HepG2 (cell line): ENCODE data around the gene NSMF. TPM values are rescaled to one million over a fixed set of nuclear protein-coding genes. Genes with fewer than 3 reads are reported as not detected.
A peak's percentile ranks its signal among the peaks of the same experiment; 100 is the strongest.

ENCODE experiments used
- BHLHE40 ChIP-seq: IDR thresholded peaks from 2 replicates; pipeline ENCODE4 v1.6.1; 2011; ENCODE audit warnings: low read length, improper control_type of control experiment
- CREM ChIP-seq, 2 experiments: sonication (generic) in 1 of 2; formaldehyde crosslinking in 1 of 2; IDR thresholded peaks; 2 replicates each; pipeline versions ENCODE4 v1.4.0 to v1.6.1; 2016 to 2020; ENCODE audit warnings: antibody characterized with exemption in 1 of 2, mild to moderate bottlenecking in 1 of 2, missing genetic modification reagents in 1 of 2
- EP300 ChIP-seq, 3 experiments: sonication (generic) in 1 of 3; formaldehyde crosslinking in 1 of 3; IDR thresholded peaks; 2 replicates each; pipeline versions ENCODE4 v1.5.1 to v1.6.1; 2011 to 2020; ENCODE audit warnings: low read depth in 2 of 3, low read length in 2 of 3, borderline replicate concordance in 1 of 3, improper control_type of control experiment in 1 of 3, mild to moderate bottlenecking in 1 of 3, missing genetic modification reagents in 1 of 3, moderate library complexity in 1 of 3
- FOXK1 ChIP-seq: sonication (generic); formaldehyde crosslinking; IDR thresholded peaks from 2 replicates; pipeline ENCODE4 v1.4.0; 2020; ENCODE audit warnings: low read depth, missing genetic modification reagents, borderline replicate concordance
- KLF13 ChIP-seq: sonication (generic); formaldehyde crosslinking; IDR thresholded peaks from 2 replicates; pipeline ENCODE4 v1.4.0; 2020; ENCODE audit warnings: mild to moderate bottlenecking, missing genetic modification reagents
- MAFG ChIP-seq: sonication (generic); formaldehyde crosslinking; IDR thresholded peaks from 2 replicates; pipeline ENCODE4 v1.5.1; 2020; ENCODE audit warnings: mild to moderate bottlenecking, missing genetic modification reagents
- POLR2G ChIP-seq: fragments of 200-400 bp; formaldehyde crosslinking; IDR thresholded peaks from 2 replicates; pipeline ENCODE4 v1.6.1; 2018; ENCODE audit warnings: mild to moderate bottlenecking, low read depth, low read length, moderate library complexity
- PPARG ChIP-seq: conservative IDR thresholded peaks from 2 replicates; pipeline ENCODE4 v1.6.1; 2016; ENCODE audit warnings: missing biosample characterization, missing genetic modification reagents
- RARA ChIP-seq: IDR thresholded peaks from 2 replicates; pipeline ENCODE4 v1.6.1; 2016; ENCODE audit warnings: missing genetic modification reagents, missing compliant biosample characterization
- REXO4 ChIP-seq: sonication (generic); formaldehyde crosslinking; IDR thresholded peaks from 2 replicates; pipeline ENCODE4 v1.8.0; 2022; ENCODE audit warnings: missing genetic modification reagents, mild to moderate bottlenecking, borderline replicate concordance
- SIN3A ChIP-seq: IDR thresholded peaks from 2 replicates; pipeline ENCODE4 v1.6.1; 2011; ENCODE audit warnings: low read depth, mild to moderate bottlenecking, control low read depth, low read length, borderline replicate concordance
- SMAD1 ChIP-seq: sonication (generic); formaldehyde crosslinking; IDR thresholded peaks from 2 replicates; pipeline ENCODE4 v1.4.0; 2020; ENCODE audit warnings: missing genetic modification reagents, low read depth, mild to moderate bottlenecking, borderline replicate concordance
- TAF15 ChIP-seq: fragments of 200-400 bp; formaldehyde crosslinking; IDR thresholded peaks from one replicate; pipeline ENCODE4 v1.6.1; 2018; ENCODE audit warnings: mild to moderate bottlenecking, low read depth, low read length; ENCODE audit not compliant: poor library complexity, severe bottlenecking
- ZBTB33 ChIP-seq: sonication (generic); formaldehyde crosslinking; IDR thresholded peaks from 2 replicates; pipeline ENCODE4 v1.4.0; 2020; ENCODE audit warnings: missing genetic modification reagents
- ZFP1 ChIP-seq: IDR thresholded peaks from 2 replicates; pipeline ENCODE4 v1.6.1; 2016
- ZMYM3 ChIP-seq: sonication (generic); formaldehyde crosslinking; IDR thresholded peaks from 2 replicates; pipeline ENCODE4 v1.5.1; 2020; ENCODE audit warnings: mild to moderate bottlenecking, missing genetic modification reagents
- ZNF30 ChIP-seq: sonication (generic); formaldehyde crosslinking; IDR thresholded peaks from 2 replicates; pipeline ENCODE4 v1.5.0; 2020; ENCODE audit warnings: mild to moderate bottlenecking, missing genetic modification reagents
- ZNF326 ChIP-seq: sonication (generic); formaldehyde crosslinking; IDR thresholded peaks from 2 replicates; pipeline ENCODE4 v1.4.0; 2020; ENCODE audit warnings: missing genetic modification reagents, borderline replicate concordance
- ZNF501 ChIP-seq: sonication (generic); formaldehyde crosslinking; IDR thresholded peaks from 2 replicates; pipeline ENCODE4 v1.5.1; 2020; ENCODE audit warnings: mild to moderate bottlenecking, moderate library complexity, missing genetic modification reagents
- ZNF557 ChIP-seq: sonication (generic); formaldehyde crosslinking; IDR thresholded peaks from 2 replicates; pipeline ENCODE4 v1.4.0; 2020; ENCODE audit warnings: missing genetic modification reagents
- ZNF580 ChIP-seq: IDR thresholded peaks from 2 replicates; pipeline ENCODE4 v1.6.1; 2016; ENCODE audit warnings: low read depth, borderline replicate concordance
- ZNF644 ChIP-seq: IDR thresholded peaks from 2 replicates; pipeline ENCODE4 v1.6.1; 2016; ENCODE audit warnings: low read depth
- ZNF691 ChIP-seq: sonication (generic); formaldehyde crosslinking; IDR thresholded peaks from 2 replicates; pipeline ENCODE4 v1.4.0; 2020; ENCODE audit warnings: missing genetic modification reagents, low read depth, mild to moderate bottlenecking, borderline replicate concordance
- polyA plus RNA-seq, 8 experiments: library from polyadenylated mRNA; depleted of rRNA in 3 of 8; stranded (reverse) in 7 of 8; unstranded in 1 of 8; fragments of >200 nt; fragmentation: Illumina TruSeq in 4 of 8; extraction: Trizol in 4 of 8; gene quantifications; 2 replicates each; pipeline versions ENCODE4 v1.2.1 to v1.2.3, GENCODE V29; 2011 to 2016; ENCODE audit warnings: low read depth in 4 of 8, missing spikeins in 1 of 8, mixed read lengths in 1 of 8; ENCODE audit not compliant: insufficient read depth in 1 of 8
- total RNA-seq, 5 experiments: library from RNA; depleted of rRNA; stranded (reverse); fragments of >200 nt; fragmentation: Illumina TruSeq; extraction: Trizol; gene quantifications; 2 replicates each; pipeline ENCODE4 v1.2.3, GENCODE V29; 2016; ENCODE audit warnings: low read depth in 1 of 5
- TF ChIP-seq, protein P1 (sequence below): sonication (generic); formaldehyde crosslinking; IDR thresholded peaks from 2 replicates; pipeline ENCODE4 v1.4.0; 2020; ENCODE audit warnings: missing genetic modification reagents, borderline replicate concordance
- TF ChIP-seq, protein P2 (sequence below): IDR thresholded peaks from 2 replicates; pipeline ENCODE4 v1.6.1; 2012; ENCODE audit warnings: inconsistent platforms

Gene NSMF
- total and polyA plus RNA-seq, 2 of the 13 experiments (the other 11 are each of a cell fraction or from before 2014, with no cell fraction given), result 44.3 to 183 TPM

- TF ChIP-seq PPARG (CRISPR knock-in tag), result no peak
- peak; percentile 37; the same call in 1 of the 2 replicates for TF ChIP-seq CREM (IDR thresholded peaks at IDR 0.05)
- TF ChIP-seq CREM (CRISPR knock-in tag; IDR thresholded peaks at IDR 0.05), result no peak
- TF ChIP-seq, protein P1, sequence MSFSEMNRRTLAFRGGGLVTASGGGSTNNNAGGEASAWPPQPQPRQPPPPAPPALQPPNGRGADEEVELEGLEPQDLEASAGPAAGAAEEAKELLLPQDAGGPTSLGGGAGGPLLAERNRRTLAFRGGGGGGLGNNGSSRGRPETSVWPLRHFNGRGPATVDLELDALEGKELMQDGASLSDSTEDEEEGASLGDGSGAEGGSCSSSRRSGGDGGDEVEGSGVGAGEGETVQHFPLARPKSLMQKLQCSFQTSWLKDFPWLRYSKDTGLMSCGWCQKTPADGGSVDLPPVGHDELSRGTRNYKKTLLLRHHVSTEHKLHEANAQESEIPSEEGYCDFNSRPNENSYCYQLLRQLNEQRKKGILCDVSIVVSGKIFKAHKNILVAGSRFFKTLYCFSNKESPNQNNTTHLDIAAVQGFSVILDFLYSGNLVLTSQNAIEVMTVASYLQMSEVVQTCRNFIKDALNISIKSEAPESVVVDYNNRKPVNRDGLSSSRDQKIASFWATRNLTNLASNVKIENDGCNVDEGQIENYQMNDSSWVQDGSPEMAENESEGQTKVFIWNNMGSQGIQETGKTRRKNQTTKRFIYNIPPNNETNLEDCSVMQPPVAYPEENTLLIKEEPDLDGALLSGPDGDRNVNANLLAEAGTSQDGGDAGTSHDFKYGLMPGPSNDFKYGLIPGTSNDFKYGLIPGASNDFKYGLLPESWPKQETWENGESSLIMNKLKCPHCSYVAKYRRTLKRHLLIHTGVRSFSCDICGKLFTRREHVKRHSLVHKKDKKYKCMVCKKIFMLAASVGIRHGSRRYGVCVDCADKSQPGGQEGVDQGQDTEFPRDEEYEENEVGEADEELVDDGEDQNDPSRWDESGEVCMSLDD (CRISPR knock-in tag), result no peak
- no peak for TF ChIP-seq ZNF644 (CRISPR knock-in tag)
- no peak for TF ChIP-seq SMAD1
- no peak for TF ChIP-seq ZFP1 (CRISPR knock-in tag)
- TF ChIP-seq ZNF501 (CRISPR knock-in tag), result no peak
- no peak for TF ChIP-seq SIN3A
- no peak for TF ChIP-seq ZNF557 (CRISPR knock-in tag)
- TF ChIP-seq POLR2G, result peak; percentile 41; the same call in 1 of the 2 replicates
- TF ChIP-seq ZNF326 (CRISPR knock-in tag), result no peak
- TF ChIP-seq ZNF691 (CRISPR knock-in tag), result no peak
- TF ChIP-seq BHLHE40, result 0 out of 2 replicates have a peak, but pooled peaks have one; percentile 35
- no peak for TF ChIP-seq MAFG (CRISPR knock-in tag)
- no peak for TF ChIP-seq ZMYM3 (CRISPR knock-in tag)
- TF ChIP-seq REXO4 (CRISPR knock-in tag), result no peak
- TF ChIP-seq ZNF580 (CRISPR knock-in tag), result no peak
- TF ChIP-seq, protein P2, sequence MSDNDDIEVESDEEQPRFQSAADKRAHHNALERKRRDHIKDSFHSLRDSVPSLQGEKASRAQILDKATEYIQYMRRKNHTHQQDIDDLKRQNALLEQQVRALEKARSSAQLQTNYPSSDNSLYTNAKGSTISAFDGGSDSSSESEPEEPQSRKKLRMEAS, result peak; percentile 22; the same call in 1 of the 2 replicates
- no peak for TF ChIP-seq FOXK1 (CRISPR knock-in tag)
- 0 out of 2 replicates have a peak, but pooled peaks have one; percentile 21 for TF ChIP-seq ZBTB33 (CRISPR knock-in tag)
- no peak for TF ChIP-seq KLF13 (CRISPR knock-in tag)
- no peak for TF ChIP-seq TAF15
- TF ChIP-seq EP300 (IDR thresholded peaks at IDR 0.05; ENCODE audit: low read depth in 2 of 2, low read length in 2 of 2), result 0 out of 4 replicates have a peak, but pooled peaks of 1 of the 2 experiments have one; percentile 23
- no peak for TF ChIP-seq EP300 (CRISPR knock-in tag; IDR thresholded peaks at IDR 0.05; ENCODE audit: borderline replicate concordance)
- no peak for TF ChIP-seq RARA (CRISPR knock-in tag)
- TF ChIP-seq ZNF30 (CRISPR knock-in tag), result no peak
These were observed 9.1 kb downstream of the NSMF start (continued) for GRCh38 chr9:137449931-137450538.
